ENCODE data around the gene RTN4.

Gene RTN4

DNA sequence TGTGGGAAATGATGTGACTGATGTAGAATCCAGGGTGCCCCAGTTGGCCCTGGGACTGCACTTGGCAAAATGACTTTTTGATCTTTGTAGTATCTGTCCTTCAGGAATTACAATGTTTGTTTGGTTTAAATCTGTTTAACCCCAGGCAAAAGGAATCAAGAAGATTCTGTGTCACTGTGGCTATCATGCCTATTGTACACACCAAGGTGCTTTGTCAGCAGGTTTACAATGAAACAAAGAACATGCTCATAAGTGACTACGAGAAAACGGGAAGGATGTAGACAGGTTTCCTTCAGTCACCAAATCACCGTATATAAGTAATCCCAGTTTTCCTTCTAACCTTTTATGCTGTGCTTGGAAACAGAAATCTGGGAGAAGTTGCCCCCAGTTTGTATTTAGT is 109.5 kb downstream of the RTN4 start:
- Histone ChIP-seq H3K27me3 (ENCODE audit: insufficient read depth, low read length) (no peaks in the 10 kb centered on the region), H3K4me3 (ENCODE audit: low read depth, low read length, poor library complexity, severe bottlenecking) (no peak overlapping the region), H3F3A (ENCODE audit: insufficient read depth, low read length) (0 out of 2 replicates have a peak, but pooled peaks cover 4% of the 10 kb centered on the region), H3K9me3 (ENCODE audit: low read length) (no peaks in the 10 kb centered on the region), H3K79me2 (ENCODE audit: insufficient read depth, low read length) (no peaks in the 10 kb centered on the region), H2AFZ (ENCODE audit: low read length) (no peak overlapping the region), H3K36me3 (ENCODE audit: insufficient read depth, low read length) (peaks cover 78% of the 10 kb centered on the region), H3K9me2 (ENCODE audit: low read depth, low read length) (no peaks in the 10 kb centered on the region), H3K9ac (ENCODE audit: low read length) (no peak overlapping the region), H4K20me1 (ENCODE audit: insufficient read depth, low read length) (no peaks in the 10 kb centered on the region), H3K4me1 (ENCODE audit: insufficient read depth, low read length, severe bottlenecking) (no peaks in the 10 kb centered on the region), H3K4me2 (ENCODE audit: low read length) (no peak overlapping the region), H3K27ac (ENCODE audit: low read depth, low read length, poor library complexity, severe bottlenecking) (no peak overlapping the region)
- TF ChIP-seq, protein P1, sequence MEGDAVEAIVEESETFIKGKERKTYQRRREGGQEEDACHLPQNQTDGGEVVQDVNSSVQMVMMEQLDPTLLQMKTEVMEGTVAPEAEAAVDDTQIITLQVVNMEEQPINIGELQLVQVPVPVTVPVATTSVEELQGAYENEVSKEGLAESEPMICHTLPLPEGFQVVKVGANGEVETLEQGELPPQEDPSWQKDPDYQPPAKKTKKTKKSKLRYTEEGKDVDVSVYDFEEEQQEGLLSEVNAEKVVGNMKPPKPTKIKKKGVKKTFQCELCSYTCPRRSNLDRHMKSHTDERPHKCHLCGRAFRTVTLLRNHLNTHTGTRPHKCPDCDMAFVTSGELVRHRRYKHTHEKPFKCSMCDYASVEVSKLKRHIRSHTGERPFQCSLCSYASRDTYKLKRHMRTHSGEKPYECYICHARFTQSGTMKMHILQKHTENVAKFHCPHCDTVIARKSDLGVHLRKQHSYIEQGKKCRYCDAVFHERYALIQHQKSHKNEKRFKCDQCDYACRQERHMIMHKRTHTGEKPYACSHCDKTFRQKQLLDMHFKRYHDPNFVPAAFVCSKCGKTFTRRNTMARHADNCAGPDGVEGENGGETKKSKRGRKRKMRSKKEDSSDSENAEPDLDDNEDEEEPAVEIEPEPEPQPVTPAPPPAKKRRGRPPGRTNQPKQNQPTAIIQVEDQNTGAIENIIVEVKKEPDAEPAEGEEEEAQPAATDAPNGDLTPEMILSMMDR (IDR thresholded peaks at IDR 0.05; ENCODE audit: low read length): no peak
- no peak for TF ChIP-seq EZH2 (IDR thresholded peaks at IDR 0.05; ENCODE audit: borderline replicate concordance, low read length)

DNA sequence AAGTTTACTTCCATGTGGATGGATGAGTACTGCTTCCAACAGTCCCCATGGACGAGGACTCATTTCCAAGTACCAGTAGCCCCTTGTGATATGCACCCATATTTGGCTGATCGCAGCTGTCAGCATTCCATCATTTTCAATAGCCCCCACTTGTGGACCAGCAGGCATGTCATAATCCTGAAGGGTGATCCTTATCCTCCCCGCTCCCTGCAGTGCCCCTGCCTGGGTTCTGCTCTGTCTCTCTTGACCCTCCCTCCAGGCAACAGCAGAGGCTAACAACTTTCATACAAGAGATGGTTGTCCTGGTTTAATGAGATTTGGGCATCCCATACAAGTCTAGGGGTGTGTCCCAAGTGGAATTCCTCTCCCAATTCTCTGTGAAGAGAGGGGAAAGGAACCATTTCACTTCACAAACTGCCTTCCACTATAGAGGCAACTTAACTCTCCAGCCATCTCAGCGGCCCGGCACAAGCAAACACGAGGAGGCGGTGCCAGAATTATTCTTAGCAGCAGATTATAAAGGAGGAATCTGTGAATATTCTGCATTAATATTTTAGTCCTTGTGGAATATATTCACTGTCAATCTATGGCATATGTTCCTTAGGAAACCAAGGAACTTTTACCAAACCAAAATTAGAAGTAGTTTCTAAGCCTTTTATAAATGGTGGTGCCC is 110.7 kb downstream of the RTN4 start:
- peaks cover 83% of the 10 kb centered on the region for H3K36me3 ChIP-seq (ENCODE audit: insufficient read depth, low read length)
- no peaks in the 10 kb centered on the region for H4K20me1 ChIP-seq (ENCODE audit: insufficient read depth, low read length)
- no peak for TF ChIP-seq EZH2 (IDR thresholded peaks at IDR 0.05; ENCODE audit: borderline replicate concordance, low read length)
- TF ChIP-seq, protein P1 (IDR thresholded peaks at IDR 0.05; ENCODE audit: low read length): no peak
- no peaks in the 10 kb centered on the region for H3K79me2 ChIP-seq (ENCODE audit: insufficient read depth, low read length)
- H3K9ac ChIP-seq (ENCODE audit: low read length): no peak overlapping the region
- H2AFZ ChIP-seq (ENCODE audit: low read length): no peak overlapping the region
- H3K9me2 ChIP-seq (ENCODE audit: low read depth, low read length): no peaks in the 10 kb centered on the region
- no peaks in the 10 kb centered on the region for H3K27me3 ChIP-seq (ENCODE audit: insufficient read depth, low read length)
- H3K4me2 ChIP-seq (ENCODE audit: low read length): no peak overlapping the region
- no peaks in the 10 kb centered on the region for H3K9me3 ChIP-seq (ENCODE audit: low read length)
- H3F3A ChIP-seq (ENCODE audit: insufficient read depth, low read length): 0 out of 2 replicates have a peak, but pooled peaks cover 4% of the 10 kb centered on the region
- H3K4me3 ChIP-seq (ENCODE audit: low read depth, low read length, poor library complexity, severe bottlenecking): no peak overlapping the region
- no peak overlapping the region for H3K27ac ChIP-seq (ENCODE audit: low read depth, low read length, poor library complexity, severe bottlenecking)
- no peaks in the 10 kb centered on the region for H3K4me1 ChIP-seq (ENCODE audit: insufficient read depth, low read length, severe bottlenecking)

DNA sequence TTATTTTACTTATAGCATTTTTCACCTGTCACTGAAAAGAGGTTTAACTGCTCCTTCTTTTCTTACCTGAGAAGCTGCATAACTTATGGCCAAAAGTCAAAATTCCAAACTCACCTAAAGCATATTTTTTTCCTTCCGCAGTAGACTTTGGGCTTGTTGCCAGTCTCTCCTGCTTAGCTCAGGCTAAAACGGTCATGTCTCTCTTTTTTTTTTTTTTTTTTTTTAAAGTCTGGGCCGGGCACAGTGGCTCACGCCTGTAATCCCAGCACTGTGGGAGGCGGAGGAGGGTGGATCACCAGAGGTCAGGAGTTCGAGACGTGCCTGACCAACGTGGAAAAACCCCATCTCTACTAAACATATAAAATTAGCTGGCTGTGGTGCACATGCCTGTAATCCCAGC is 113.5 kb downstream of the RTN4 start:
- TF ChIP-seq, protein P1 (IDR thresholded peaks at IDR 0.05; ENCODE audit: low read length): no peak
- no peak for TF ChIP-seq EZH2 (IDR thresholded peaks at IDR 0.05; ENCODE audit: borderline replicate concordance, low read length)
- H3K9me3 ChIP-seq (ENCODE audit: low read length): no peaks in the 10 kb centered on the region

More for the DNA sequence above, 113.5 kb downstream of the RTN4 start:
- Histone ChIP-seq H3K4me1 (ENCODE audit: insufficient read depth, low read length, severe bottlenecking) (no peaks in the 10 kb centered on the region), H3K4me3 (ENCODE audit: low read depth, low read length, poor library complexity, severe bottlenecking) (no peak overlapping the region), H3F3A (ENCODE audit: insufficient read depth, low read length) (no peaks in the 10 kb centered on the region), H3K9me2 (ENCODE audit: low read depth, low read length) (no peaks in the 10 kb centered on the region), H4K20me1 (ENCODE audit: insufficient read depth, low read length) (no peaks in the 10 kb centered on the region), H2AFZ (ENCODE audit: low read length) (no peak overlapping the region), H3K9ac (ENCODE audit: low read length) (no peak overlapping the region), H3K36me3 (ENCODE audit: insufficient read depth, low read length) (peaks cover 97% of the 10 kb centered on the region), H3K4me2 (ENCODE audit: low read length) (no peak overlapping the region), H3K79me2 (ENCODE audit: insufficient read depth, low read length) (no peaks in the 10 kb centered on the region), H3K27me3 (ENCODE audit: insufficient read depth, low read length) (no peaks in the 10 kb centered on the region), H3K27ac (ENCODE audit: low read depth, low read length, poor library complexity, severe bottlenecking) (no peak overlapping the region)
